DOHH2 (cell line): ENCODE results near the gene MALT1.

Experiments
- H3F3A ChIP-seq: fragments of 200-600 bp; sonication (generic), shearing (Covaris generic); 2 replicates; pipeline ENCODE4 v1.6.0; 2016; ENCODE audit warnings: antibody characterized with exemption, mild to moderate bottlenecking; ENCODE audit not compliant: control insufficient read depth, insufficient read depth
- H3K27ac ChIP-seq: fragments of 200-600 bp; sonication (generic); 2 replicates; pipeline ENCODE4 v1.5.1; 2014; ENCODE audit warnings: low read depth, mild to moderate bottlenecking, low read length, moderate library complexity
- H3K27me3 ChIP-seq: fragments of 200-600 bp; sonication (generic); 2 replicates; pipeline ENCODE4 v1.6.1; 2014; ENCODE audit warnings: mild to moderate bottlenecking, low read length, mixed read lengths; ENCODE audit not compliant: control insufficient read depth
- H3K36me3 ChIP-seq: fragments of 200-600 bp; sonication (generic); 2 replicates; pipeline ENCODE4 v1.6.1; 2014; ENCODE audit warnings: mild to moderate bottlenecking, low read length, moderate library complexity, mixed read lengths; ENCODE audit not compliant: control insufficient read depth
- H3K4me1 ChIP-seq: fragments of 200-600 bp; sonication (generic); 2 replicates; pipeline ENCODE4 v1.6.1; 2014; ENCODE audit warnings: mild to moderate bottlenecking, low read length, mixed read lengths; ENCODE audit not compliant: control insufficient read depth
- H3K4me2 ChIP-seq: fragments of 200-600 bp; sonication (generic); 2 replicates; pipeline ENCODE4 v1.6.0; 2014; ENCODE audit warnings: mild to moderate bottlenecking, low read length, moderate library complexity
- H3K4me3 ChIP-seq: fragments of 200-600 bp; sonication (generic); 2 replicates; pipeline ENCODE4 v1.5.1; 2014; ENCODE audit warnings: mild to moderate bottlenecking, low read length, mixed read lengths
- H3K79me2 ChIP-seq: fragments of 200-600 bp; sonication (generic); 2 replicates; pipeline ENCODE4 v1.6.1; 2014; ENCODE audit warnings: mild to moderate bottlenecking, low read length, mixed read lengths; ENCODE audit not compliant: control insufficient read depth
- H3K9me2 ChIP-seq: fragments of 200-600 bp; sonication (generic); replicated peaks from 2 replicates; pipeline ENCODE4 v1.6.1; 2014; ENCODE audit warnings: mild to moderate bottlenecking, low read length, mixed read lengths; ENCODE audit not compliant: control insufficient read depth
- H3K9me3 ChIP-seq: fragments of 200-600 bp; sonication (generic); 2 replicates; pipeline ENCODE4 v1.6.1; 2014; ENCODE audit warnings: antibody characterized with exemption, low read length, mixed read lengths; ENCODE audit not compliant: control insufficient read depth, insufficient read depth
- H4K20me1 ChIP-seq: fragments of 200-600 bp; sonication (generic); 2 replicates; pipeline ENCODE4 v1.6.0; 2014; ENCODE audit warnings: low read depth, mild to moderate bottlenecking, antibody characterized with exemption, low read length, moderate library complexity; ENCODE audit not compliant: control insufficient read depth, insufficient read depth
- EZH2phosphoT487 ChIP-seq: fragments of 200-600 bp; sonication (generic); IDR thresholded peaks from 2 replicates; pipeline ENCODE4 v1.6.1; 2017; ENCODE audit warnings: borderline replicate concordance, mild to moderate bottlenecking, antibody characterized with exemption, low read length, moderate library complexity, mixed read lengths
- TF ChIP-seq, protein P1 (sequence below): fragments of 200-600 bp; sonication (generic); IDR thresholded peaks from one replicate; pipeline ENCODE4 v1.5.1; 2014; ENCODE audit warnings: antibody characterized with exemption, mild to moderate bottlenecking, low read depth, low read length; ENCODE audit not compliant: poor library complexity, severe bottlenecking

The MALT1 gene

DNA sequence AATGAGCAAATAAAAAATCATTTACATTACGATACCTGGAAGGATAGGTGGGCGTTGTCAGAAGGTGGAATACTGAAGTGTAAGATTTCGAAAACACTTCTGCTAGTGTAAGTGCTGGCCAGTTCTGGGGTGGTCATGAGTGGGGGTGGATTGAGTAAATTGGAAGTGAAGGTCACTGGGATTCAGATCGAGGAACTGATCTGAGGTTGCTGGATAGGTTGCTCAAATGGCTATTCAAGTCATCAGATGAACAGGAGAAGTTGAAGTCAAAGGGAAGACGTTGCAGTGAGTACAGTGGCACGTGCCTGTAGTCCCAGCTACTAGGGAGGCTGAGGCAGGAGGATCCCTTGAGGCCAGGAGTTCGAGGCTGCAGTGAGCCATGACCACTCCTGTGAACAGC lies 95.7 kb downstream of the MALT1 start:
- Histone ChIP-seq H3K36me3 (no peaks in the 10 kb centered on the region), H3K9me2 (no peaks in the 10 kb centered on the region), H3K27ac (no peak overlapping the region), H3F3A (no peaks in the 10 kb centered on the region), H3K27me3 (peaks cover 50% of the 10 kb centered on the region), H3K79me2 (no peaks in the 10 kb centered on the region), H3K4me1 (peaks cover 27% of the 10 kb centered on the region), H3K9me3 (no peaks in the 10 kb centered on the region), H3K4me3 (no peak overlapping the region), H4K20me1 (peaks cover 4% of the 10 kb centered on the region; the same call in 1 of the 2 replicates), H3K4me2 (no peak overlapping the region)
- TF ChIP-seq, protein P1, sequence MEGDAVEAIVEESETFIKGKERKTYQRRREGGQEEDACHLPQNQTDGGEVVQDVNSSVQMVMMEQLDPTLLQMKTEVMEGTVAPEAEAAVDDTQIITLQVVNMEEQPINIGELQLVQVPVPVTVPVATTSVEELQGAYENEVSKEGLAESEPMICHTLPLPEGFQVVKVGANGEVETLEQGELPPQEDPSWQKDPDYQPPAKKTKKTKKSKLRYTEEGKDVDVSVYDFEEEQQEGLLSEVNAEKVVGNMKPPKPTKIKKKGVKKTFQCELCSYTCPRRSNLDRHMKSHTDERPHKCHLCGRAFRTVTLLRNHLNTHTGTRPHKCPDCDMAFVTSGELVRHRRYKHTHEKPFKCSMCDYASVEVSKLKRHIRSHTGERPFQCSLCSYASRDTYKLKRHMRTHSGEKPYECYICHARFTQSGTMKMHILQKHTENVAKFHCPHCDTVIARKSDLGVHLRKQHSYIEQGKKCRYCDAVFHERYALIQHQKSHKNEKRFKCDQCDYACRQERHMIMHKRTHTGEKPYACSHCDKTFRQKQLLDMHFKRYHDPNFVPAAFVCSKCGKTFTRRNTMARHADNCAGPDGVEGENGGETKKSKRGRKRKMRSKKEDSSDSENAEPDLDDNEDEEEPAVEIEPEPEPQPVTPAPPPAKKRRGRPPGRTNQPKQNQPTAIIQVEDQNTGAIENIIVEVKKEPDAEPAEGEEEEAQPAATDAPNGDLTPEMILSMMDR = no peak
- no peak for TF ChIP-seq EZH2phosphoT487

DNA sequence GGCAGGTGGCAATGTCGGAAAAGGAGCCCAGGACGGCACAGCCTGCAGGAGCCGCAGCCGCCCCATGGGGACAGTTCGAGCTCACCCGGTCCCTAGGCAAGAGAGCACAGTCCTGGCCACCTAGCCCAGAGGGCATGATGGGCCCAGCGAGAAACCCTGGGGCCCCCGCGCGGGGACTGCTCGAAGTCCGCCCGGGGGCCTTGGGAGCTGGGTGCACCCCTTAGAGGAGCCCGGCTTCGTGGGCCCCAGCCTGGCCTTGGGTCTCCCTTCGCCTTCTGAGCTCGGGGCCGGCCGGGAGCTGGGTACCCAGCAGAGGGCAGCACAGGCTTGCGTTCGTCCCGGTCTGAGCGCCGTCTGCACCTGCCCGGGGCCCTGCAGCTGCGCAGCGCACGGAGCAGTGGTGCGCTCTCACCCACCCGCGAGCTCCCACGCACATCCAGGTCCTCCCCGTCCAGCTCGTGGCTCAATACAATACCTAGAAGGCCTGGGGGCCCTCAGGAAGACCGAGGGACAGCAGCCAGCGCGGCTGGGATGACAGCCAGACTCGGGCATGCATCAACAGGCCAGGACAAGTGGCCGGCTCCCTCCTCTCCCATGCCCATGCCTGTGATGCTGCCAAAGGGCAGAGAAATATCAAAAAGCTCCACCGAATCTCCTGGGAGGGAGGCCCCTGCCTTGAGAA lies 97.2 kb downstream of the MALT1 start:
- no peak overlapping the region for H3K27ac ChIP-seq
- TF ChIP-seq EZH2phosphoT487 = no peak
- TF ChIP-seq, protein P1 = peak; percentile 83
- no peaks in the 10 kb centered on the region for H3K36me3 ChIP-seq

DNA sequence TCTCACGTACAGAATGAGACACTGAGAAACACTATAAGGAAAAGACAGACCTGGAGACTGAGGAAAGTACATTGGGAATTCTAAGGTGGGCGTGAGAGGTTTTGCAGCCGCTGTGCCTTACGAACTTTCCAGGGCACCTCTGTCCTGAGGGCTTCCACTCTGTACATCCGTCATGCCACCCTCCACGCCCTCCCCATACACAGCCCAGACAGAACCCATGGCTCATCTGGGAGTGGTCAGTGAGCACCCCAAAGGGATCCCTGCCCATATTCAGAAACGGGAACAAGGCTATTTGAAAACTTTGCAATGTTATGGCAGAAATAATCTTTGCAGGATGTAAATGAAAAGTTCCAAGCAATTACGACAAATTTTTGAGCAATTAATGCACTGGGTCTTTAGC lies 98.1 kb downstream of the MALT1 start:
- Histone ChIP-seq H3K4me1 (peaks cover 16% of the 10 kb centered on the region), H3K4me3 (no peak overlapping the region), H3K79me2 (no peaks in the 10 kb centered on the region), H3K36me3 (no peaks in the 10 kb centered on the region), H3F3A (no peaks in the 10 kb centered on the region), H3K9me2 (no peaks in the 10 kb centered on the region), H3K4me2 (no peak overlapping the region), H3K27me3 (peaks cover 38% of the 10 kb centered on the region), H3K9me3 (no peaks in the 10 kb centered on the region), H4K20me1 (no peaks in the 10 kb centered on the region), H3K27ac (no peak overlapping the region)
- no peak for TF ChIP-seq EZH2phosphoT487
- TF ChIP-seq, protein P1 = no peak

More for the DNA sequence above, 97.2 kb downstream of the MALT1 start:
- no peaks in the 10 kb centered on the region for H3K9me2 ChIP-seq
- peak overlapping the region; percentile 56 for H3K4me2 ChIP-seq
- H3K79me2 ChIP-seq = no peaks in the 10 kb centered on the region
- no peaks in the 10 kb centered on the region for H3K9me3 ChIP-seq
- H3K27me3 ChIP-seq = peaks cover 44% of the 10 kb centered on the region
- peaks cover 20% of the 10 kb centered on the region for H3K4me1 ChIP-seq
- H3K4me3 ChIP-seq = peak overlapping the region; percentile 31
- no peaks in the 10 kb centered on the region for H3F3A ChIP-seq
- H4K20me1 ChIP-seq = peaks cover 4% of the 10 kb centered on the region; the same call in 1 of the 2 replicates
